M059J (cell line): ENCODE measurements around the gene BCLAF1. TPM values are rescaled to one million over a fixed set of nuclear protein-coding genes. Genes with fewer than 3 reads are reported as not detected.

Experiments used
- total RNA-seq: library from RNA; depleted of rRNA; stranded (reverse); fragments of >200 nt; shearing (Covaris generic); gene quantifications from 2 replicates; pipeline ENCODE4 v1.2.3, GENCODE V29; 2014; rRNA removed

The BCLAF1 gene
- total RNA-seq, 1 experiment from 2014 or later: 131 TPM

Other genes with a start within 250 kb of the BCLAF1 start
- gene MTFR2, start 39.5 kb downstream of the BCLAF1 start, total RNA-seq: 12.0 and 12.4 TPM in 2 replicates